ENCODE data around the gene VAV3. TPM values are rescaled to one million over a fixed set of nuclear protein-coding genes. Genes with fewer than 3 reads are reported as not detected.

Gene VAV3
- total and polyA plus RNA-seq, 12 donors = 0.72 to 3.4 (median 1.9) TPM

DNA sequence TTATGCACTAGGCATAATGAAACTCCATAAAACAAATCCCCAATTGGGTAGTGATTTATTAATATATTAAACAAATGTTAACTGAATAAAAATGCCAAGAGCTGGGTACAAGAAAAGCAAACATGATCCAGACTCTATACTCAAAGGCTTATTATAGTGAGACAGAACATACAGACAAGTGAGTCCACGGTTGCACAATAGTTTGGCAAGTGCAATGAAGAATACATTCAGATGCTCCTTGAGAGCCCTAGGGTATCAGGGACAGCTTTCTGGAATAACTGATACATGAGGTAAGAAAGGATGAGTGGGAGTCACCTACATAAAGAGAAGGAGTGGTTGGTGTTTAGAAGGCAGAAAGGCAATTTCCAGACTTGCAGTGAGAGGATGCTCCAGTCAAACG lies 85.1 kb downstream of the VAV3 start:
- Histone ChIP-seq H3K9me3 (peaks cover 0 to 15% (median 0%) of the 10 kb centered on the region in 11 donors), H3K4me1 (peaks cover 0 to 40% (median 3%) of the 10 kb centered on the region in 9 donors), H3K27ac (no peak overlapping the region), H3K4me3 (no peak overlapping the region), H3K27me3 (no peaks in the 10 kb centered on the region), H3K36me3 (no peaks in the 10 kb centered on the region)
- 74% methylated on average over 2 of the region's 2 CpGs for WGBS, 2 donors
- intact Hi-C loops (cut with DNase I) = no loop called here
- DNase-seq (no peak), ATAC-seq (no peak)
- TF ChIP-seq, protein P1, sequence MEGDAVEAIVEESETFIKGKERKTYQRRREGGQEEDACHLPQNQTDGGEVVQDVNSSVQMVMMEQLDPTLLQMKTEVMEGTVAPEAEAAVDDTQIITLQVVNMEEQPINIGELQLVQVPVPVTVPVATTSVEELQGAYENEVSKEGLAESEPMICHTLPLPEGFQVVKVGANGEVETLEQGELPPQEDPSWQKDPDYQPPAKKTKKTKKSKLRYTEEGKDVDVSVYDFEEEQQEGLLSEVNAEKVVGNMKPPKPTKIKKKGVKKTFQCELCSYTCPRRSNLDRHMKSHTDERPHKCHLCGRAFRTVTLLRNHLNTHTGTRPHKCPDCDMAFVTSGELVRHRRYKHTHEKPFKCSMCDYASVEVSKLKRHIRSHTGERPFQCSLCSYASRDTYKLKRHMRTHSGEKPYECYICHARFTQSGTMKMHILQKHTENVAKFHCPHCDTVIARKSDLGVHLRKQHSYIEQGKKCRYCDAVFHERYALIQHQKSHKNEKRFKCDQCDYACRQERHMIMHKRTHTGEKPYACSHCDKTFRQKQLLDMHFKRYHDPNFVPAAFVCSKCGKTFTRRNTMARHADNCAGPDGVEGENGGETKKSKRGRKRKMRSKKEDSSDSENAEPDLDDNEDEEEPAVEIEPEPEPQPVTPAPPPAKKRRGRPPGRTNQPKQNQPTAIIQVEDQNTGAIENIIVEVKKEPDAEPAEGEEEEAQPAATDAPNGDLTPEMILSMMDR (IDR thresholded peaks at IDR 0.05) = no peak

DNA sequence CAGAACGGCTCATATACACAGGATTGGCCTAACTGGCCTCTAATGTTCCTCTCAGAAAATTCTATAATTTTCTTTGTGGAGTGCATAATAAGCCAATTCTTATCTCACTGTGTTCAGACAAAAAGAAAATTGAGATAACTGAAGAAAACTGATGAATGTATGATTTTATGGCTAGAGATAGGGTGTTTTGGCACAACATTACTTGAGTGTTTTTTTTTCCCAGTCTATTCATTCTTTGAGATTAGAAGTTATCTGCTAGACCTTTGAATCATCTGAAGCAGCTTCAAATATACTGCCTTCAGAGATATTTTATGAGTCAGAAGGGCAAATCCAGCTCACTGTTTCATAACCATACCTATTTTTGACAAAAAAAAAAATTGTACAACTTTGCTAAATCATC lies 85.6 kb downstream of the VAV3 start:
- intact Hi-C loops (cut with DNase I) = no loop called here
- 71 to 77% methylated on average over 1 of the region's 1 CpG for WGBS, 2 donors

DNA sequence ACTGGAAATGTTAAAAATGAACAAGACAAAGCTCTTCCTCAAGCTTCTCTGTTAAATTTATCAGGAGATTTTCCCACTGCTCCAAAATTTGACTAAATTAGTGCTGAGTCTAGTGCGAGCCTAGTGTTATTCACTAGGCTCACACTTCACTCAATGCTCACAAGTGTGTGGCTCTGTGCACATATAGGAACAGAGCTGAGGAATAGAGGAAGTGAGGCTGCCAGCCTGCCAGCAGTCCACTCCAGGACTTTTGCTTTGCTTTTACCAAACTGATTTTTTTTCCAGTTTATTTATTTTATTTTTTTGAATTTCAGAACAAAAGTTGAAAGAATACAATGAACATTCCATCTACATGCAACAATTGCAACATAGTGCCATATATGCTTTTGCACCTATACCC lies 87.2 kb downstream of the VAV3 start:
- H3K36me3 ChIP-seq = no peaks in the 10 kb centered on the region
- H3K4me3 ChIP-seq = no peak overlapping the region
- ATAC-seq (peak in 2 of 8 donors; percentile 42 to 46), DNase-seq (no peak)
- H3K4me1 ChIP-seq = peaks cover 0 to 50% (median 0%) of the 10 kb centered on the region in 9 donors
- 77 to 78% methylated on average over 1 of the region's 1 CpG for WGBS, 2 donors
- no peak overlapping the region for H3K27ac ChIP-seq
- intact Hi-C loops (cut with DNase I) = no loop called here
- H3K27me3 ChIP-seq = no peaks in the 10 kb centered on the region
- TF ChIP-seq, protein P1 (IDR thresholded peaks at IDR 0.05) = no peak
- H3K9me3 ChIP-seq = peaks cover 0 to 15% (median 0%) of the 10 kb centered on the region in 11 donors

More for the DNA sequence above, 85.6 kb downstream of the VAV3 start:
- no peaks in the 10 kb centered on the region for H3K27me3 ChIP-seq
- H3K9me3 ChIP-seq = peaks cover 0 to 15% (median 0%) of the 10 kb centered on the region in 11 donors
- no peaks in the 10 kb centered on the region for H3K36me3 ChIP-seq
- ATAC-seq (no peak), DNase-seq (no peak)
- peaks cover 0 to 42% (median 3%) of the 10 kb centered on the region in 9 donors for H3K4me1 ChIP-seq
- H3K4me3 ChIP-seq = no peak overlapping the region
- TF ChIP-seq, protein P1 (IDR thresholded peaks at IDR 0.05) = no peak
- no peak overlapping the region for H3K27ac ChIP-seq

DNA sequence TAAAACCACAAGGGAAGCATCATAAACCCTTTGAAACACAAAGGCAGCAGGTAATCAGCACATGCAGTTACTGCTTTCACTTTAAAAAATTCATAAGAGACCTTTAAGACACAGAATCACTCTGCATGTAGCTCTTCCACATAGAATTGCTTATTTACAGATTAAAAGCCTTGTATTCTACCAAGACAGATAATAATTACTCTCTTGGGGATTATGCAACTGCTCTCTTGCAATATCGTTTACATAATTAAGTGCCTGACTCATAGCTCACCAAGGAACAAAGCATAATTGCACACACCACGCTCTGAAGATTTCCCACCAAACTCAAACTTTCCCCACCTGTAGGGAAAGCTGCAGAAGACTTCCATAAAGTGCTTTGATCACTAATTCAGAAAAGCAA lies 87.9 kb downstream of the VAV3 start:
- intact Hi-C loops (cut with DNase I) = no loop called here

More for the DNA sequence above, 87.9 kb downstream of the VAV3 start:
- TF ChIP-seq, protein P1 (IDR thresholded peaks at IDR 0.05) = no peak
- H3K9me3 ChIP-seq = peaks cover 0 to 15% (median 0%) of the 10 kb centered on the region in 11 donors
- H3K4me1 ChIP-seq = peaks cover 0 to 50% (median 0%) of the 10 kb centered on the region in 9 donors
- DNase-seq (no peak), ATAC-seq (peak in 6 of 8 donors; percentile 47 to 60 (median 54))
- no peak overlapping the region for H3K4me3 ChIP-seq
- WGBS, 2 donors = 46 to 50% methylated on average over 2 of the region's 2 CpGs
- H3K36me3 ChIP-seq = no peaks in the 10 kb centered on the region
- no peaks in the 10 kb centered on the region for H3K27me3 ChIP-seq
- H3K27ac ChIP-seq = no peak overlapping the region
